IMR-90 (cell line): ENCODE data around the gene CEMP1. TPM values are rescaled to one million over a fixed set of nuclear protein-coding genes. Genes with fewer than 3 reads are reported as not detected.
"Not testable (repeated sequence)": the region's sequence is repeated elsewhere in the genome, so short reads cannot be mapped to it uniquely, and the experiment has no call there.

Experiments used
- ATAC-seq: fragments of 200-7000 bp; cut with Tn5 transposase; 2 replicates; pipeline ENCODE4 v1.9.1; 2020; ENCODE audit warnings: low read depth, mild to moderate bottlenecking, moderate library complexity
- BruUV-seq: library from RNA; stranded (reverse); fragments of 400-500 nt; replicated peaks from 2 replicates; lab custom pipeline; 2021; lab: Mats Ljungman, UMichigan
- CTCF ChIA-PET: fragments of 300-600 bp; formaldehyde crosslinking; extraction: SDS; loops from one replicate; lab custom pipeline; 2021; ENCODE audit warnings: antibody characterized with exemption; lab: Yijun Ruan, JAX
- POLR2A ChIA-PET: fragments of 300-600 bp; sonication (Branson Sonifier 250); formaldehyde crosslinking; loops from one replicate; lab custom pipeline; 2022; ENCODE audit warnings: antibody characterized with exemption; ENCODE audit not compliant: unreplicated experiment; lab: Charles Lee
- DNase-seq: peaks from one replicate; pipeline ENCODE4 v3.0.0; 2013
- H2AFZ ChIP-seq: replicated peaks from 2 replicates; pipeline ENCODE3; 2013; ENCODE audit warnings: low read length, mild to moderate bottlenecking; ENCODE audit not compliant: poor library complexity
- H2AK5ac ChIP-seq: 2 replicates; pipeline ENCODE4 v1.6.1; 2013; ENCODE audit warnings: low read depth, low read length, inconsistent platforms
- H2AK9ac ChIP-seq: replicated peaks from 2 replicates; pipeline ENCODE3; 2013; ENCODE audit warnings: mild to moderate bottlenecking, low read depth, low read length, moderate library complexity; ENCODE audit not compliant: poor library complexity
- H2BK120ac ChIP-seq: 2 replicates; pipeline ENCODE4 v1.6.1; 2013; ENCODE audit warnings: low read depth, low read length, inconsistent platforms
- H2BK15ac ChIP-seq: 3 replicates; pipeline ENCODE4 v1.6.1; 2013; ENCODE audit warnings: low read depth, low read length, inconsistent platforms
- H2BK20ac ChIP-seq: 2 replicates; pipeline ENCODE4 v1.6.1; 2013; ENCODE audit warnings: low read depth, mild to moderate bottlenecking, inconsistent platforms, low read length, moderate library complexity
- H2BK5ac ChIP-seq: 2 replicates; pipeline ENCODE4 v1.6.1; 2013; ENCODE audit warnings: mild to moderate bottlenecking, low read depth, low read length, inconsistent platforms; ENCODE audit not compliant: poor library complexity, severe bottlenecking
- H3K14ac ChIP-seq: replicated peaks from 2 replicates; pipeline ENCODE4 v1.6.1; 2013; ENCODE audit warnings: low read depth, low read length, inconsistent platforms
- H3K18ac ChIP-seq: 2 replicates; pipeline ENCODE4 v1.6.1; 2013; ENCODE audit warnings: low read depth, low read length, control low read depth
- H3K23ac ChIP-seq: 2 replicates; pipeline ENCODE4 v1.6.1; 2013; ENCODE audit warnings: low read depth, low read length, inconsistent platforms
- H3K27ac ChIP-seq: 2 replicates; pipeline ENCODE4 v1.5.1; 2013; ENCODE audit warnings: mild to moderate bottlenecking, control low read depth, low read length; ENCODE audit not compliant: insufficient read depth
- H3K27me3 ChIP-seq: 2 replicates; pipeline ENCODE4 v1.6.1; 2013; ENCODE audit warnings: low read length; ENCODE audit not compliant: control insufficient read depth, insufficient read depth
- H3K36me3 ChIP-seq: 2 replicates; pipeline ENCODE4 v1.6.1; 2013; ENCODE audit warnings: low read length, mixed read lengths; ENCODE audit not compliant: control insufficient read depth, insufficient read depth
- H3K4ac ChIP-seq: 2 replicates; pipeline ENCODE4 v1.6.1; 2013; ENCODE audit warnings: low read depth, low read length, inconsistent platforms
- H3K4me1 ChIP-seq: 2 replicates; pipeline ENCODE4 v1.6.1; 2013; ENCODE audit warnings: low read length, mixed read lengths; ENCODE audit not compliant: control insufficient read depth, insufficient read depth
- H3K4me2 ChIP-seq: 2 replicates; pipeline ENCODE4 v1.6.1; 2013; ENCODE audit warnings: low read depth, mild to moderate bottlenecking, control low read depth, low read length, moderate library complexity
- H3K4me3 ChIP-seq: 2 replicates; pipeline ENCODE4 v1.5.1; 2013; ENCODE audit warnings: low read depth, mild to moderate bottlenecking, control low read depth, low read length, moderate library complexity; ENCODE audit not compliant: insufficient read depth
- H3K56ac ChIP-seq: 2 replicates; pipeline ENCODE4 v1.6.1; 2013; ENCODE audit warnings: low read length, inconsistent platforms; ENCODE audit not compliant: insufficient read depth; ENCODE audit errors: extremely low read depth
- H3K79me1 ChIP-seq, 2 experiments: 2 replicates each; pipeline ENCODE4 v1.6.1; 2013; ENCODE audit warnings: low read length in 2 of 2, inconsistent platforms in 1 of 2, low read depth in 1 of 2
- H3K9ac ChIP-seq: 2 replicates; pipeline ENCODE4 v1.6.1; 2013; ENCODE audit warnings: low read depth, low read length, control low read depth
- H3K9me1 ChIP-seq: 2 replicates; pipeline ENCODE4 v1.6.1; 2013; ENCODE audit warnings: low read length, inconsistent platforms; ENCODE audit not compliant: insufficient read depth
- H3K9me3 ChIP-seq: 2 replicates; pipeline ENCODE4 v1.6.1; 2013; ENCODE audit warnings: low read length; ENCODE audit not compliant: control insufficient read depth, insufficient read depth
- H4K20me1 ChIP-seq: 2 replicates; pipeline ENCODE4 v1.6.1; 2013; ENCODE audit warnings: low read length, inconsistent platforms; ENCODE audit not compliant: insufficient read depth
- H4K5ac ChIP-seq: 2 replicates; pipeline ENCODE4 v1.6.1; 2013; ENCODE audit warnings: mild to moderate bottlenecking, low read depth, low read length, control low read depth
- H4K8ac ChIP-seq, 2 experiments: 2 replicates each; pipeline ENCODE4 v1.6.1; 2013; ENCODE audit warnings: low read depth in 2 of 2, low read length in 2 of 2, control low read depth in 1 of 2, inconsistent platforms in 1 of 2
- H4K91ac ChIP-seq: 2 replicates; pipeline ENCODE4 v1.6.1; 2013; ENCODE audit warnings: low read depth, low read length, inconsistent platforms; ENCODE audit not compliant: insufficient read depth
- WGBS, 2 experiments: methylation state at CpG; one replicate each; pipeline versions ENCODE4 v1.1.5 to v1.1.7; 2013; ENCODE audit warnings: missing lambda C conversion rate in 2 of 2; ENCODE audit not compliant: insufficient read length in 1 of 2; ENCODE audit errors: extremely low coverage in 2 of 2; 5-methylcytosine and 5-hydroxymethylcytosine counted together
- dilution Hi-C: fragments of 300-500 bp; cut with HindIII; formaldehyde crosslinking; loops from one replicate; pipeline ENCODE4 v1.14.3; 2018; ENCODE audit warnings: low sequenced_read_pairs; ENCODE audit not compliant: unreplicated experiment
- in situ Hi-C: fragments of 300-500 bp; cut with MboI; formaldehyde crosslinking; loops from 3 replicates; pipeline ENCODE4 v1.14.3; 2019; ENCODE audit warnings: low sequenced_read_pairs, inconsistent platforms, mixed read lengths
- intact Hi-C: fragments of 100-400 bp; cut with micrococcal nuclease; formaldehyde crosslinking; loops from 2 replicates; pipeline ENCODE4 v1.10.0; 2022
- polyA plus RNA-seq, 3 experiments: library from polyadenylated mRNA; depleted of rRNA; stranded (reverse); fragments of >200 nt; gene quantifications; 2 replicates each; pipeline ENCODE4 v1.2.3, GENCODE V29; 2012; ENCODE audit warnings: low replicate concordance in 1 of 3
- total RNA-seq: library from RNA; depleted of rRNA; stranded (reverse); fragments of >200 nt; gene quantifications from 2 replicates; pipeline ENCODE4 v1.2.3, GENCODE V29; 2012

CEMP1 gene
- total and polyA plus RNA-seq, 2 of the 4 experiments (the other 2 are of a cell fraction) = not detected

GRCh38 chr16:2577044-2577443 lies 45.8 kb upstream of the CEMP1 start:
- H4K20me1 ChIP-seq, H3K36me3 ChIP-seq, H3K14ac ChIP-seq, dilution Hi-C loops, H2AK5ac ChIP-seq, H3K23ac ChIP-seq, H3K4ac ChIP-seq, H2BK5ac ChIP-seq, H3K9ac ChIP-seq, H2BK15ac ChIP-seq, H3K4me2 ChIP-seq, H4K5ac ChIP-seq, H3K4me3 ChIP-seq, H3K18ac ChIP-seq, H3K9me3 ChIP-seq, POLR2A ChIA-PET, ATAC-seq, BruUV-seq, CTCF ChIA-PET, H3K4me1 ChIP-seq, intact Hi-C loops, H2AK9ac ChIP-seq, H2AFZ ChIP-seq, H4K8ac ChIP-seq, H3K9me1 ChIP-seq, H4K91ac ChIP-seq, in situ Hi-C loops, DNase-seq, H3K27me3 ChIP-seq, H2BK120ac ChIP-seq, H3K56ac ChIP-seq, H3K79me1 ChIP-seq, H3K27ac ChIP-seq, H2BK20ac ChIP-seq: not testable (repeated sequence)
- no CpG with 5 or more reads among the region's 26 CpGs for WGBS, 2 experiments

- H3K36me3 ChIP-seq, H3K4ac ChIP-seq, H3K9me1 ChIP-seq, H4K91ac ChIP-seq, POLR2A ChIA-PET, dilution Hi-C loops, H3K9me3 ChIP-seq, H3K14ac ChIP-seq, H2BK120ac ChIP-seq, H4K5ac ChIP-seq, H2BK15ac ChIP-seq, H3K23ac ChIP-seq, H3K4me1 ChIP-seq, H2AK9ac ChIP-seq, H2AK5ac ChIP-seq, H3K9ac ChIP-seq, in situ Hi-C loops, BruUV-seq, H3K18ac ChIP-seq, H4K20me1 ChIP-seq, intact Hi-C loops, H3K4me3 ChIP-seq, H3K56ac ChIP-seq, H2BK20ac ChIP-seq, H2BK5ac ChIP-seq, CTCF ChIA-PET, H2AFZ ChIP-seq, DNase-seq, H3K4me2 ChIP-seq, H3K79me1 ChIP-seq, H4K8ac ChIP-seq, ATAC-seq, H3K27me3 ChIP-seq, H3K27ac ChIP-seq: not testable (repeated sequence)
- no CpG with 5 or more reads among the region's 21 CpGs for WGBS, 2 experiments
Observed at GRCh38 chr16:2575839-2576238, 44.6 kb upstream of the CEMP1 start.
